ENCODE measurements around the gene JARID2. TPM values are rescaled to one million over a fixed set of nuclear protein-coding genes. Genes with fewer than 3 reads are reported as not detected.

Gene JARID2
- total and polyA plus RNA-seq, 2 of the 8 experiments (the other 6 are each of a cell fraction or from before 2014, with no cell fraction given) = 60.1 to 239 TPM

DNA sequence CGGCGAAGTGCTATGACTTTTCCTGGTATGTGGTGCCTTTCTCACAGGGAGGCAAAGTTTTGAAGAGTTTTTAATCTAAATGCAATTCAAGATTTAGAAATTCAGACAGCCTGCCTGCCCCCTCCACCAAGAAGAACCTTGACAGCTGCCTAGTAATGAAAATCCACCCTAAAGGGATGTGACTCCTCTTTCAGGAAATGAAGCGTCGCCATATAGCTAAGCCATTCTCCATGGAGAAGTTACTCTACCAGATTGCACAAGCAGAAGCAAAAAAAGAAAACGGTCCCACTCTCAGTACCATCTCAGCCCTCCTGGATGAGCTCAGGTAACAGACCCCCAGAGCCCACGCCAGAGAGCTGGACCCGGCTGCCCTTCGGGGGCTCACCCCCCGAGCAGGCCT, 266.9 kb downstream of the JARID2 start:
- Histone ChIP-seq H2BK20ac (ENCODE audit: low read length) (no peak overlapping the region), H3K23ac (ENCODE audit: insufficient read length) (no peak overlapping the region), H4K91ac (replicated peaks; ENCODE audit: insufficient read length, low read length) (no peak overlapping the region), H3K14ac (ENCODE audit: insufficient read length) (no peak overlapping the region), H3K79me2 (ENCODE audit: control insufficient read depth in 1 of 2, insufficient read depth in 2 of 2, low read length in 2 of 2) (peaks cover 0 to 41% of the 10 kb centered on the region in 2 experiments; a peak in 2 of 4 replicates), H3K23me2 (ENCODE audit: low read depth, low read length) (no peaks in the 10 kb centered on the region), H3K79me1 (ENCODE audit: low read depth, low read length) (peaks cover 12% of the 10 kb centered on the region; the same call in 1 of the 2 replicates), H2AFZ (ENCODE audit: low read length) (no peak overlapping the region), H3K9ac (replicated peaks in 1 of 4; ENCODE audit: extremely low read depth in 1 of 4, low read depth in 3 of 4, low read length in 3 of 4) (no peak overlapping the region), H3K4me2 (ENCODE audit: insufficient read depth in 1 of 2, low read depth in 2 of 2, low read length in 2 of 2) (no peak overlapping the region), H3K56ac (replicated peaks; ENCODE audit: insufficient read length, low read depth, low read length) (no peak overlapping the region), H2BK15ac (ENCODE audit: low read length) (no peak overlapping the region), H3K4me1 (replicated peaks in 1 of 4; ENCODE audit: control insufficient read depth in 3 of 4, insufficient read depth in 4 of 4, low read length in 3 of 4) (peaks cover 0 to 5% (median 3%) of the 10 kb centered on the region in 4 experiments; a peak in 4 of 7 replicates), H3K9me3 (ENCODE audit: insufficient read depth in 2 of 2, low read depth in 1 of 2, low read length in 1 of 2) (no peaks in the 10 kb centered on the region), H2BK12ac (ENCODE audit: low read depth, low read length) (no peak overlapping the region), H2BK5ac (ENCODE audit: low read depth, low read length) (no peak overlapping the region), H3K27ac (ENCODE audit: low read depth, low read length) (no peak overlapping the region), H2AK5ac (ENCODE audit: low read depth, low read length) (no peak overlapping the region), H3K18ac (ENCODE audit: extremely low read depth, low read length) (no peak overlapping the region), H3K36me3 (ENCODE audit: control insufficient read depth in 2 of 4, insufficient read depth in 4 of 4, low read length in 3 of 4) (peaks cover 43 to 99% (median 78%) of the 10 kb centered on the region in 4 experiments), H3K27me3 (replicated peaks in 1 of 4; ENCODE audit: control insufficient read depth in 3 of 4, extremely low read depth in 1 of 4, insufficient read depth in 3 of 4, low read length in 3 of 4) (no peaks in the 10 kb centered on the region), H3K4me3 (ENCODE audit: extremely low read depth in 1 of 4, insufficient read depth in 2 of 4, low read depth in 3 of 4, low read length in 4 of 4) (no peak overlapping the region), H3K4ac (replicated peaks; ENCODE audit: insufficient read length, low read depth, low read length) (no peak overlapping the region), H4K5ac (ENCODE audit: insufficient read length, low read depth, low read length) (no peak overlapping the region), H4K8ac (ENCODE audit: extremely low read depth, insufficient read depth, low read length) (no peak overlapping the region), H4K20me1 (replicated peaks in 1 of 2; ENCODE audit: control insufficient read depth in 1 of 2, insufficient read depth in 2 of 2, low read length in 2 of 2) (peaks cover 24 to 35% of the 10 kb centered on the region in 2 experiments), H2BK120ac (replicated peaks; ENCODE audit: low read depth, low read length) (no peak overlapping the region)
- FAIRE-seq (no peak), DNase-seq (ENCODE audit: low read depth in 1 of 2, low spot score in 2 of 2) (no peak)
- TF ChIP-seq MAX (IDR thresholded peaks at IDR 0.05) (no peak), HDAC2 (IDR thresholded peaks at IDR 0.05; ENCODE audit: borderline replicate concordance in 1 of 2, low read depth in 2 of 2, low read length in 2 of 2) (no peak), HDAC6 (IDR thresholded peaks at IDR 0.05; ENCODE audit: low read depth, low read length) (no peak), BACH1 (IDR thresholded peaks at IDR 0.05; ENCODE audit: low read length) (no peak)
- WGBS, 2 experiments (ENCODE audit: extremely low coverage in 1 of 2, insufficient coverage in 1 of 2, insufficient read length in 1 of 2, insufficient replicate concordance in 2 of 2, low coverage in 1 of 2, low lambda C conversion rate in 2 of 2, missing lambda C conversion rate in 1 of 2) = 93% methylated on average over 9 of the region's 9 CpGs; no CpG with 5 or more reads in 1 of the 2 experiments
- CTCF ChIA-PET (ENCODE audit: partially characterized antibody) = interaction anchor here (0.5 to 4.9 kb wide), 3 partner anchors 8 to 1446 kb away, joined by 3 to 24 read pairs (median 3); no protein-coding TSS in a partner anchor
- POLR2A ChIA-PET (ENCODE audit: partially characterized antibody) = interaction anchor here (1.1 to 1.7 kb wide), 3 partner anchors 9 to 12 kb away, joined by 3 to 7 read pairs (median 4); no protein-coding TSS in a partner anchor
